ENCODE results near the gene ADARB2.

ADARB2 gene

DNA sequence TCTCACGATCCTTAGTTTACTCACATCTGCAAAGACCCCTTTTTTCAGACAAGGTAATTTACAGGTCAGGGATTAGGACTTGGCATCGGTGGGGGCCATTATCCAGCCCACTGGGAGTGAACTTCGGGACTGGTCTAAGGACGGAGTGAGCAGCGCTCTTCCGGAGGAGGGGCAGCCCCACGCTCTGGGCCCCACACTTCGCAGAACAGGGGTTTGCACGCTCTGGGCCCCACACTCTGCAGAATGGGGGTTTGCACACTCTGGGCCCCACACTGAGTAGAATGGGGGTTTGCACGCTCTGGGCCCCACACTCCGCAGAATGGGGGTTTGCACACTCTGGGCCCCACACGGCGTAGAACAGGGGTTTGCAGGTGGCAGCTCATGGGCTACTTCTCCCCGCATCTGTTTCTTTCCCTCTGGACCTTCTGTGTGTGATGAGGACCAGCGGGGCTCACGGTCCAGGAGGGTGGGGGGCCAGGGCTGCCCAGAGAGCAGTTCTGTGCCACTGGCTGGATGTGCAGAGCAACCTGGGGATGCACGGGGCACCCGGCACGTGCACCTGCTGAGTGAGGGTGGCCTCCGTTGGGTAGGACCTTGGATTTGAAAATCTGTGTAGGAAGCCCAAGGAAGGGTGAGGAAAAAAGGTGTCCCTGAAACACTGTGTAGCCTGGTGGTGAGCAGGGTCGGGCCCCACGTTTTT is 546.4 kb downstream of the ADARB2 start:
- Histone ChIP-seq H3K27ac (replicated peaks) (no peak overlapping the region), H3K4me3 (replicated peaks; ENCODE audit: insufficient read depth, low read length) (no peak overlapping the region), H3K27me3 (ENCODE audit: insufficient read depth, poor library complexity, severe bottlenecking) (no peaks in the 10 kb centered on the region)
- no peak for DNase-seq (ENCODE audit: low read depth in 1 of 2, low spot score in 1 of 2)
- TF ChIP-seq GABPA (IDR thresholded peaks at IDR 0.05; ENCODE audit: low read depth) (no peak), CTCF (IDR thresholded peaks at IDR 0.05; ENCODE audit: insufficient read depth, low read length) (no peak)

DNA sequence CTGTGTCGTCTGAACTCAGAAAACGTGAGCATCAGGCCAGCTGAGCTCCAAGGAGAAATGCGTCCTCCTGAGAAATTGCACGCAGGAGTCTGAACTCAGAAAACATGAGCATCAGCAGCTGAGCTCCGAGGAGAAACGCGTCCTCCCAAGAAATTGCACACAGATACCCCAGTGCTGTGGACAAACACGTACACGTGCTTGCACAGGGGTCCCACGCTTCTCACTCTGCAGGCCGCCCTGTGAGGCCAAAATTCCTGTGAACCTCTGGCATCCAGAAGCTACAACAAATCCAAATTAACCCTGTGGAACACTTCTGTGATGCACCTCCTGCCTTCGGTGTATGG is 547.3 kb downstream of the ADARB2 start:
- Histone ChIP-seq H3K27me3 (ENCODE audit: insufficient read depth, poor library complexity, severe bottlenecking) (no peaks in the 10 kb centered on the region), H3K27ac (replicated peaks) (no peak overlapping the region), H3K4me3 (replicated peaks; ENCODE audit: insufficient read depth, low read length) (no peak overlapping the region)
- TF ChIP-seq CTCF (IDR thresholded peaks at IDR 0.05; ENCODE audit: insufficient read depth, low read length) (no peak), SPI1 (IDR thresholded peaks at IDR 0.05; ENCODE audit: borderline replicate concordance, low read depth) (no peak), POLR2AphosphoS5 (IDR thresholded peaks at IDR 0.05; ENCODE audit: low read depth) (no peak), REST (IDR thresholded peaks at IDR 0.05; ENCODE audit: insufficient replicate concordance, low read depth) (no peak), GABPA (IDR thresholded peaks at IDR 0.05; ENCODE audit: low read depth) (no peak)
- DNase-seq (ENCODE audit: low read depth in 1 of 2, low spot score in 1 of 2), result no peak

DNA sequence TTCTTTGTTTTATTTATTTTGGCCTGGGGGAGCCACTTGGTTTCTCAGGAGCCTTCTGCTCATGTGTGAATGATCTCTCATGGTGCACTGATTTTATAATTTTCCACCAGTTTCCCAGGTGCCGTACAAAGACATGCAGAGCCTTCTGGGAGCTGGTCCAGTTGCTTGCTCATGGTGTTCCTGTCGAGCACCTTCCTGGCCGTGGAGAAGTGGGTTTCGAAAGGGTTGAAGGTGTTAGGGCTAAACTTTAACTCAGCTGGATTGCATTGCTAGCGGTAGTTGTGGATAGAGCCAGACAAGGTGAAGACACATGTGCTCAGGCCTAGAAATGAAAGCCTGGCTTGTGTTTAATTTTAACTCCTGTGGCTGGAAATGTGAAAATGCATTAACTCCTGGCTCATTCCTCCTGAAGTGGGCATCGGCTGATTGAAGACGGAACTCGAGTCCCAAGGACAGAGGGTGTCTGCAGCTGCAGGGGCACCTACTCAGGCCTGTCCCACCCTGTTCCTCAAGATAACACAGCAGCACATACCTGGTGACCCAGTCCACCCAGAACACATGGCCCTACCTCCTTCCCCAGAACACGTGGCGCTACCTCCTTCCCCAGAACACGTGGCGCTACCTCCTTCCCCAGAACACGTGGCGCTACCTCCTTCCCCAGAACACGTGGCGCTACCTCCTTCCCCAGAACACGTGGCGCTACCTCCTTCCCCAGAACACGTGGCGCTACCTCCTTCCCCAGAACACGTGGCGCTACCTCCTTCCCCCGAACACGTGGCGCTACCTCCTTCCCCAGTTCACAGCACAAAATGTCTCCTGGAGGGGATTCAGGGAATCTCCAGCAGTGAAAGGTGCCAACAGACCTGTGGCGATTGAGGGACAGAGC is 547.9 kb downstream of the ADARB2 start:
- Histone ChIP-seq H3K27ac (replicated peaks) (no peak overlapping the region), H3K27me3 (ENCODE audit: insufficient read depth, poor library complexity, severe bottlenecking) (no peaks in the 10 kb centered on the region), H3K4me3 (replicated peaks; ENCODE audit: insufficient read depth, low read length) (no peak overlapping the region)
- TF ChIP-seq REST (IDR thresholded peaks at IDR 0.05; ENCODE audit: insufficient replicate concordance, low read depth) (no peak), GABPA (IDR thresholded peaks at IDR 0.05; ENCODE audit: low read depth) (no peak), CTCF (IDR thresholded peaks at IDR 0.05; ENCODE audit: insufficient read depth, low read length) (no peak), SPI1 (IDR thresholded peaks at IDR 0.05; ENCODE audit: borderline replicate concordance, low read depth) (no peak), POLR2AphosphoS5 (IDR thresholded peaks at IDR 0.05; ENCODE audit: low read depth) (no peak)
- DNase-seq (ENCODE audit: low read depth in 1 of 2, low spot score in 1 of 2), result no peak

All from HL-60 (cell line).